ENCODE results near the gene UBAC1. TPM values are rescaled to one million over a fixed set of nuclear protein-coding genes. Genes with fewer than 3 reads are reported as not detected.

UBAC1 gene
- total RNA-seq, 4 donors from 2014 or later, result 48.6 to 61.4 (median 55.9) TPM

DNA sequence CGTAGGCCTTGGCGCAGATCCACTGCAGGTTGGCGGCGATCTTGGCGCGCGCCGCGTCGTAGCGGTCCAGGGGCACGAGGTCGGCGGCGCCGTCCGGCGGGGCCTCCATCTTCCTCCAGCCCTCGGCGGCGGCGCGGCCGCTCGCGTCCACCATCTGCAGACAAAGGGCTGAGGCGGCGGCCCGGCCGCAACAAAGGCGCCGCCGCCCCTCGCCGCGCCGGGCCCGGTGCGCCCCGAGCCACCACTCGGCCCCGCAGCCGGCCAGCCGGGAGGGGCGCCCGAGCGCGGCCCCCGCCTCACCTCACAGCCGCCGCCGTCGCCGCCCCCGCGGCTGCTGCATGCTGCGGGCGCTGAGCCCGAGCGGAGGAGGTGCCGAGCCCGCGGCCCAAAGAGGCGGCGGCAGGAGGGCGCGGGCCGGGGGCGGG is 54.2 kb downstream of the UBAC1 start:
- Histone ChIP-seq H3K27me3 (no peaks in the 10 kb centered on the region), H3K36me3 (peaks cover 0 to 22% (median 0%) of the 10 kb centered on the region in 3 donors), H3K4me1 (peaks cover 0 to 62% (median 28%) of the 10 kb centered on the region in 4 donors), H3K4me3 (peak overlapping the region in 3 of 4 donors; percentile 49 to 96 (median 53)), H3K27ac (peak overlapping the region in 2 of 4 donors; percentile 52 to 85), H3K9me3 (peaks cover 0 to 7% (median 0%) of the 10 kb centered on the region in 4 donors)
- no peak for DNase-seq (ENCODE audit: low spot score in 2 of 2)
- no peak for TF ChIP-seq POLR2A (IDR thresholded peaks at IDR 0.05)
- TF ChIP-seq EP300 (IDR thresholded peaks at IDR 0.05), result no peak
- TF ChIP-seq, protein P1, sequence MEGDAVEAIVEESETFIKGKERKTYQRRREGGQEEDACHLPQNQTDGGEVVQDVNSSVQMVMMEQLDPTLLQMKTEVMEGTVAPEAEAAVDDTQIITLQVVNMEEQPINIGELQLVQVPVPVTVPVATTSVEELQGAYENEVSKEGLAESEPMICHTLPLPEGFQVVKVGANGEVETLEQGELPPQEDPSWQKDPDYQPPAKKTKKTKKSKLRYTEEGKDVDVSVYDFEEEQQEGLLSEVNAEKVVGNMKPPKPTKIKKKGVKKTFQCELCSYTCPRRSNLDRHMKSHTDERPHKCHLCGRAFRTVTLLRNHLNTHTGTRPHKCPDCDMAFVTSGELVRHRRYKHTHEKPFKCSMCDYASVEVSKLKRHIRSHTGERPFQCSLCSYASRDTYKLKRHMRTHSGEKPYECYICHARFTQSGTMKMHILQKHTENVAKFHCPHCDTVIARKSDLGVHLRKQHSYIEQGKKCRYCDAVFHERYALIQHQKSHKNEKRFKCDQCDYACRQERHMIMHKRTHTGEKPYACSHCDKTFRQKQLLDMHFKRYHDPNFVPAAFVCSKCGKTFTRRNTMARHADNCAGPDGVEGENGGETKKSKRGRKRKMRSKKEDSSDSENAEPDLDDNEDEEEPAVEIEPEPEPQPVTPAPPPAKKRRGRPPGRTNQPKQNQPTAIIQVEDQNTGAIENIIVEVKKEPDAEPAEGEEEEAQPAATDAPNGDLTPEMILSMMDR (IDR thresholded peaks at IDR 0.05), result no peak
- 3% methylated on average over 22 of the region's 69 CpGs; no CpG with 5 or more reads in 1 of the 2 donors for WGBS, 2 donors

DNA sequence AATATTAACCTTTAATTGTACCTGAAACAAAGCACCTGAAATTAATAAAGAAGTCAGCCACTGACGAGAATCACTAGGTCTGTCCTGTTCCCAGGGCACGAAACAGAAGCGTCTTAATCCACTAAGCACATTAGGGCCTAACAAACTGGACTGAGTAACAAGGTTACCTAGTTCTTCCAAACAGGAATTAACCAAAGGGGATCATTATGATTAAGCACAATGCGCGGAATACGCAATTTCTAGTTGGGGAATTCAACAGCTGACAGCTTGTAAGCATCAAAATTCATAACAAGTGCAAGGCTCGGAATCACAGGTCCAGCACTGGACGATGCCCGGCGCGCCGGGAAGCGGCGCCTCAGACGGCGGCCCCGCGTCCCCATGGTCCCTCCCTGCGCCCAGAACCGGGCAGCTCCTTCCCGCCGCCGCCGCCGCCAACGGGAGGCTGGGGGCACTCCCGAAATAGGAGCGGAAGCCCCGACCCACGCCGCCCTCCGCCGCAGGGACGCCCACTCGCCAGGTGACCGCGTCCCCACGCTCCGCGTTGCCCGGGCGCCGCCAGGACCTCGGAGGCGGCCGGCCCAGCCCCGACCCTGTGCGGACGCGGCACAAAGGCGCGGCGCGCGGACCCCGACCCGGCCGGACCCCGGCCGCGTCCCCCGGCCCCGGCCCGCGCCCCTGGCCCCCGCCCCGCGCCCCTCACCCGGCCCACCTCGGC is 54.7 kb downstream of the UBAC1 start:
- Histone ChIP-seq H3K9me3 (peaks cover 0 to 2% (median 0%) of the 10 kb centered on the region in 4 donors), H3K27me3 (no peaks in the 10 kb centered on the region), H3K27ac (peak overlapping the region in 3 of 4 donors; percentile 52 to 85 (median 80)), H3K4me1 (peaks cover 0 to 62% (median 28%) of the 10 kb centered on the region in 4 donors), H3K4me3 (peak overlapping the region; percentile 49 to 96 (median 55)), H3K36me3 (peaks cover 0 to 16% (median 0%) of the 10 kb centered on the region in 3 donors)
- DNase-seq (ENCODE audit: low spot score in 2 of 2), result no peak
- WGBS, 2 donors, result 2% methylated on average over 13 to 21 of the region's 70 CpGs
- TF ChIP-seq, protein P1 (IDR thresholded peaks at IDR 0.05), result no peak
- TF ChIP-seq EP300 (IDR thresholded peaks at IDR 0.05) (no peak), POLR2A (IDR thresholded peaks at IDR 0.05) (no peak)

DNA sequence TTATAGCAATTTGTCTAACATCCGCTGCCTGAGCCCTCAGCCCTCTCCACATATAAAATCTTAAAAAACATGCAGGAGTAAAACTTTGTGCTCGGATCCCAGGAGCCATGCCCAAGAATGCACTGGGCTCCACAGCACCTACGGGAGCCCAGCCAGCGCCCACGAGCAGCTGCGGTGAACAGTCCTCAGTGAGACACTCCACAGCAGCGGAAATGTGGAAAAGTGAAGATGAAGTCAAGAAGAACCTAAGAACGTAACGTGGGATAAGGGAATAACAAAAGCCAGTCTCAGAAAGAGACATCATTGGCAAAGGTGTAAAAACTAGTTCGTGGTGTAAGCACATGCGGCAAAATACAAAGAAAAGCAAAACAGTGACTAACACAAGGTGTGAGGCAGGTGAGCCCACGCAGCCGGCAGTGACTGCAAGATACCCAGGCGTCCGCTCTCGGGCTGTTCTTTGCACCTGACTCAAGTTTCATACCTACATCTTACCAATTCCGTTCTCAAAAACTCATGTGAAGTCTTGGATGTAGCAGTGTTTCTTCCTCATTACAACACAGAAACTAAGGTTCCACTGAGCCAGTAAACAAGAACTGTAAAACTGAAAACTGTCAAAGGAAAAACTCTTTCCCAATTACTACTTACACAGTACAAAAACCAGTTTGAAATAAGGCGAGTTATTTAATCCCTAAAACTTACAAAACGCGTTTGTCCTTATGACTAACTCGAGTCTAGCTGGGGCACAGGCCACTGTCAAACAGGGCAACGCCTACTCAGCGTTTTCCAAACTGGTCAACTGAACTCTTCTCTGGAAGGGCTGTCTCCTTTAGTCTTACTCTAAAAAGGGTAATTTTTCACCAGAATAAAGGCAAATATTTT is 55.6 kb downstream of the UBAC1 start:
- Histone ChIP-seq H3K9me3 (no peaks in the 10 kb centered on the region), H3K27ac (peak overlapping the region in 3 of 4 donors; percentile 1 to 85 (median 80)), H3K27me3 (no peaks in the 10 kb centered on the region), H3K4me3 (peak overlapping the region; percentile 49 to 96 (median 55)), H3K36me3 (peaks cover 0 to 8% (median 0%) of the 10 kb centered on the region in 3 donors), H3K4me1 (peaks cover 0 to 62% (median 28%) of the 10 kb centered on the region in 4 donors)
- 50 to 56% methylated on average over 23 of the region's 23 CpGs for WGBS, 2 donors
- TF ChIP-seq EP300 (IDR thresholded peaks at IDR 0.05) (no peak), POLR2A (IDR thresholded peaks at IDR 0.05) (no peak)
- TF ChIP-seq, protein P1 (IDR thresholded peaks at IDR 0.05), result no peak
- no peak for DNase-seq (ENCODE audit: low spot score in 2 of 2)

DNA sequence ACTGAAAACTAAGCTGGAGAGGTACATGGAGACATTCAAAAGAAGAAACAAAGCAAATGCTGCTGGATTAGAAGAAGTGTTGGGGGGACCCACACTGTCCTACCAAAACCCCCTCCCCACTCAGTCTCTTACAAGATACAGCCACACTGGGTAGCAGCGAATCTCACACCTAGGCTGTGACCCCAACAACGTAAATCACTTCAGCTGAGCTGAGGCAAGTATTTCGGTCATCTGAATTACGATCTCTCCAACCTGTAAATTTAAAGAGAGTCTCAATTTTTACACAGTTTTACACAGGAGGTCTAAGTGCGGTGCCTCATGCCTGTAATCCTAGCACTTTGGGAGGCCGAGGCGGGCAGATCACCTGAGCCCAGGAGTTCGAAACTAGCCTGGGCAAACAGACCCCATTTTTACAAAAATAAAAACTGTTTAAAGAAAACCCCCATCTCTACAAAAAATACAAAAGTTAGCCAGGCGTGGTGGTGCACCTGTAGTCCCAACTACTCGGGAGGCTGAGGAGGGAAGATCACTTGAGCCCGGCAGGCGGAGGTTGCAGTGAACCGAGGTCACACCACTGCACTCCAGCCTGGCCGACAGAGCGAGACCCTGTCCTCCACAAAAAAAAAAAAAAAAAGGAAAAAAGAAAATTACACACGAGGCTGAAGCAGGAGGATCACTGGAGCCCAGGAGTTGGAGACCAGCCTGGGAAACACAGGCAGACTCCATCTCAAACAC is 57.2 kb downstream of the UBAC1 start:
- H3K27me3 ChIP-seq, result no peaks in the 10 kb centered on the region
- H3K9me3 ChIP-seq, result no peaks in the 10 kb centered on the region
- TF ChIP-seq, protein P1 (IDR thresholded peaks at IDR 0.05), result no peak
- TF ChIP-seq EP300 (IDR thresholded peaks at IDR 0.05) (no peak), POLR2A (IDR thresholded peaks at IDR 0.05) (no peak)
- no peak overlapping the region for H3K4me3 ChIP-seq
- 92 to 93% methylated on average over 16 of the region's 16 CpGs for WGBS, 2 donors
- no peaks in the 10 kb centered on the region for H3K36me3 ChIP-seq
- no peak for DNase-seq (ENCODE audit: low spot score in 2 of 2)
- H3K27ac ChIP-seq, result no peak overlapping the region
- peaks cover 0 to 54% (median 24%) of the 10 kb centered on the region in 4 donors for H3K4me1 ChIP-seq
